GM12878 (cell line): ENCODE data around the gene CIB4. TPM values are rescaled to one million over a fixed set of nuclear protein-coding genes. Genes with fewer than 3 reads are reported as not detected.

ENCODE experiments used
- ATAC-seq: fragments of 200-7000 bp; cut with Tn5 transposase; 3 replicates; pipeline ENCODE4 v1.9.1; 2020; ENCODE audit warnings: mild to moderate bottlenecking, moderate library complexity
- BruUV-seq: library from RNA; stranded (reverse); fragments of 400-500 nt; replicated peaks from 2 replicates; lab custom pipeline; 2021; lab: Mats Ljungman, UMichigan
- CTCF ChIA-PET: fragments of 300-600 bp; sonication (Branson Sonifier 250); formaldehyde crosslinking; extraction: SDS; loops from one replicate; lab custom pipeline; 2021; ENCODE audit warnings: inconsistent platforms; lab: Yijun Ruan, JAX
- POLR2A ChIA-PET: fragments of 350-600 bp; formaldehyde crosslinking; extraction: SDS; loops from one replicate; lab custom pipeline; 2021; ENCODE audit warnings: inconsistent platforms; lab: Charles Lee
- RAD21 ChIA-PET: fragments of 300-600 bp; sonication (Branson Sonifier 250); formaldehyde crosslinking; loops from one replicate; lab custom pipeline; 2023; ENCODE audit warnings: antibody characterized with exemption; ENCODE audit not compliant: unreplicated experiment; lab: Charles Lee
- SMC1A ChIA-PET: fragments of 300-600 bp; sonication (Branson Sonifier 250); formaldehyde crosslinking; loops from one replicate; lab custom pipeline; 2023; ENCODE audit not compliant: unreplicated experiment, uncharacterized antibody; lab: Charles Lee
- DNase-seq: peaks from one replicate; pipeline ENCODE4 v3.0.0-alpha.2; 2011; ENCODE audit warnings: low read depth, low spot score
- FAIRE-seq: peaks from 3 replicates; lab custom pipeline; 2011; peaks lifted over from hg19 to GRCh38; lab: Jason Lieb, UNC
- H2AFZ ChIP-seq: 2 replicates; pipeline ENCODE4 v1.6.0; 2011; ENCODE audit warnings: low read depth, low read length, control low read depth; ENCODE audit not compliant: control insufficient read depth
- H3K27ac ChIP-seq: 2 replicates; pipeline ENCODE4 v1.5.1; 2011; ENCODE audit warnings: control low read depth; ENCODE audit not compliant: control insufficient read depth, insufficient read depth
- H3K27me3 ChIP-seq, 2 experiments: replicated peaks in 1 of 2; 2 replicates each; pipeline versions ENCODE4 v1.6.0 to v1.6.1; 2011; ENCODE audit warnings: low read length in 1 of 2; ENCODE audit not compliant: control insufficient read depth in 2 of 2, insufficient read depth in 2 of 2
- H3K36me3 ChIP-seq, 2 experiments: 2 replicates each; pipeline ENCODE4 v1.5.1; 2011; ENCODE audit warnings: low read length in 1 of 2; ENCODE audit not compliant: control insufficient read depth in 2 of 2, insufficient read depth in 2 of 2
- H3K4me1 ChIP-seq: 2 replicates; pipeline ENCODE4 v1.6.1; 2011; ENCODE audit warnings: mild to moderate bottlenecking, low read length, moderate library complexity, mixed read lengths; ENCODE audit not compliant: control insufficient read depth, insufficient read depth
- H3K4me2 ChIP-seq: 2 replicates; pipeline ENCODE4 v1.6.0; 2011; ENCODE audit warnings: control low read depth; ENCODE audit not compliant: control insufficient read depth, insufficient read depth
- H3K4me3 ChIP-seq: fragments of 200-600 bp; sonication (generic); 2 replicates; pipeline ENCODE4 v1.5.1; 2016
- H3K79me2 ChIP-seq: 2 replicates; pipeline ENCODE4 v1.6.0; 2011; ENCODE audit warnings: low read length; ENCODE audit not compliant: control insufficient read depth, insufficient read depth
- H3K9ac ChIP-seq: 2 replicates; pipeline ENCODE4 v1.8.0; 2011; ENCODE audit warnings: low read length, control low read depth, mixed read lengths; ENCODE audit not compliant: control insufficient read depth, insufficient read depth
- H3K9me3 ChIP-seq: replicated peaks from 3 replicates; pipeline ENCODE4 v1.5.1; 2011; ENCODE audit warnings: mild to moderate bottlenecking, low read length; ENCODE audit not compliant: control insufficient read depth, insufficient read depth
- H4K20me1 ChIP-seq: 2 replicates; pipeline ENCODE4 v1.6.0; 2011; ENCODE audit not compliant: control insufficient read depth, insufficient read depth
- CHD1 ChIP-seq: IDR thresholded peaks from 2 replicates; pipeline ENCODE4 v1.6.1; 2012; ENCODE audit warnings: low read depth, low read length, improper control_type of control experiment
- EP300 ChIP-seq, 2 experiments: fragments of 150-350 bp in 1 of 2; IDR thresholded peaks; 2 replicates each; pipeline ENCODE4 v1.6.1; 2011 to 2012; ENCODE audit warnings: low read depth in 2 of 2, low read length in 2 of 2, borderline replicate concordance in 1 of 2, improper control_type of control experiment in 1 of 2, inconsistent platforms in 1 of 2; ENCODE audit not compliant: control insufficient read depth in 1 of 2
- NRF1 ChIP-seq: conservative IDR thresholded peaks from 2 replicates; pipeline ENCODE4 v1.6.1; 2011; ENCODE audit warnings: mild to moderate bottlenecking, low read depth, low read length, improper control_type of control experiment
- RELA ChIP-seq: fragments of 450-650 bp; IDR thresholded peaks from 2 replicates; pipeline ENCODE4 v1.8.0; 2014; ENCODE audit warnings: borderline replicate concordance; ENCODE audit not compliant: partially characterized antibody
- ZBTB33 ChIP-seq: fragments of 450-650 bp; IDR thresholded peaks from 2 replicates; pipeline ENCODE4 v1.6.1; 2017; ENCODE audit warnings: mild to moderate bottlenecking
- WGBS: methylation state at CpG from one replicate; pipeline ENCODE4 v1.1.6; 2016; ENCODE audit warnings: low lambda C conversion rate; ENCODE audit not compliant: insufficient replicate concordance, insufficient coverage; ENCODE audit errors: missing lambda C conversion rate; 5-methylcytosine and 5-hydroxymethylcytosine counted together
- in situ Hi-C: fragments of 300-500 bp; cut with MboI; formaldehyde crosslinking; loops from 9 replicates; pipeline ENCODE4 v1.14.3; 2018; ENCODE audit warnings: mixed read lengths
- intact Hi-C: fragments of 100-400 bp; cut with micrococcal nuclease; formaldehyde crosslinking; loops from one replicate; pipeline ENCODE4 v1.14.2; 2022; ENCODE audit not compliant: unreplicated experiment
- polyA plus RNA-seq, 11 experiments: library from polyadenylated mRNA; depleted of rRNA in 4 of 11; unstranded in 6 of 11; stranded (reverse) in 5 of 11; fragments of >200 nt; fragmentation: Nextera tagmentation in 4 of 11; fragmentation: Illumina TruSeq in 1 of 11; extraction: Ambion mirVana in 4 of 11; extraction: Trizol in 1 of 11; gene quantifications; 1 replicate in 1 of 11; 2 replicates in 10 of 11; pipeline versions ENCODE4 v1.2.1 to v1.2.3, GENCODE V29; 2011 to 2016; ENCODE audit warnings: inconsistent platforms in 2 of 11, missing spikeins in 2 of 11, low read depth in 1 of 11
- total RNA-seq, 4 experiments: library from RNA; depleted of rRNA in 3 of 4; stranded (reverse); fragments of >200 nt in 3 of 4; fragmentation: Illumina TruSeq in 1 of 4; extraction: Trizol in 1 of 4; gene quantifications; 2 replicates each; pipeline versions ENCODE4 v1.2.1 to v1.2.3, GENCODE V29; 2013 to 2021
- TF ChIP-seq, protein P1 (sequence below): fragments of 450-650 bp; formaldehyde crosslinking; IDR thresholded peaks from 2 replicates; pipeline ENCODE4 v1.5.0; 2022; ENCODE audit warnings: mild to moderate bottlenecking, missing genetic modification characterization

The CIB4 gene
- total and polyA plus RNA-seq, 10 of the 15 experiments (the other 5 are each of a cell fraction or from before 2014, with no cell fraction given) = not detected

DNA sequence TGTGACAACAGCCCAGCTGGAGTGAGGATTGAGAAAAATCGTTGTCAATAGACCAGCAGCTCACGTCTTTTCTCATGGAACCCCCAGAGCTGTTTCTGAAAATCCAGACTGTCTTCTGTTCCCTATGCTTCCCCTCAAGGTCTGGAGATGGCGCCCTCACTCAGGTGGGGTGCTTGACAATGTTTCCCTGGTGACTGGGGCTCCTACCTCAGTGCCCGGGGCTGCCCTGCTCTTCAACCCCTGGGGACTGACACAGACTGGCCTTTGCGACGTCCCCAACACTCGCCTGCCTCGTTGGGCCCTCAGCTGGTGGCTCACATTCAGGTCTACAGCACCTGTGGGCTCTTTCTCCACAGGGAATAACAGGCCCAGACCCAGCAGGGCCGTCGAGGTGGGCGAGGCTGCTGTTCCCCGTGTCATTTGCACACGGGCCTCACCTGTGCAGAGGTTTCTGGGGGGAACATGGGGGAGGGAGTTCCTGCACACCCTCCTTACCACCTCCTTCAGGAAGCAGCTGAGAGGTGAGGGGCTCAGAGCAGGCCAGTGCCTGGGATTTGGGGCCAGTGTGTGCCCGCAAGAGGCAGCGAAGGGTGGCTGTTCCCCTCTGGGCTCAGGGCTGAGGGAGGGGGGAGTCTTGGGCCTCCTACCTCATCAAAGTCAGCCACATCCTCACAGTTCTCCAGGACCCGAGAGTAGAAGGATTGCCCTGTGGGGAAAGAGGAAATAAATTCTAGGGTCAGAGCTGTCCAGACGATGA, 103.9 kb downstream of the CIB4 start:
- Histone ChIP-seq H3K27me3 (peaks cover 0 to 1% of the 10 kb centered on the region in 2 experiments), H4K20me1 (no peaks in the 10 kb centered on the region), H3K27ac (no peak overlapping the region), H3K79me2 (no peaks in the 10 kb centered on the region), H3K9ac (no peak overlapping the region), H3K4me3 (no peak overlapping the region), H3K36me3 (no peaks in the 10 kb centered on the region), H3K9me3 (no peaks in the 10 kb centered on the region), H2AFZ (no peak overlapping the region), H3K4me2 (no peak overlapping the region), H3K4me1 (no peaks in the 10 kb centered on the region)
- ChIA-PET SMC1A (no interaction called here), POLR2A (no interaction called here), CTCF (no interaction called here), RAD21 (no interaction called here)
- ATAC-seq (no peak), FAIRE-seq (no peak), DNase-seq (no peak)
- no TSS peak for BruUV-seq
- no peak for TF ChIP-seq ZBTB33
- no peak for TF ChIP-seq EP300 (IDR thresholded peaks at IDR 0.05; ENCODE audit: borderline replicate concordance in 1 of 2, control insufficient read depth in 1 of 2, low read depth in 2 of 2, low read length in 2 of 2)
- TF ChIP-seq NRF1 = no peak
- TF ChIP-seq CHD1 = no peak
- TF ChIP-seq RELA = no peak
- TF ChIP-seq, protein P1, sequence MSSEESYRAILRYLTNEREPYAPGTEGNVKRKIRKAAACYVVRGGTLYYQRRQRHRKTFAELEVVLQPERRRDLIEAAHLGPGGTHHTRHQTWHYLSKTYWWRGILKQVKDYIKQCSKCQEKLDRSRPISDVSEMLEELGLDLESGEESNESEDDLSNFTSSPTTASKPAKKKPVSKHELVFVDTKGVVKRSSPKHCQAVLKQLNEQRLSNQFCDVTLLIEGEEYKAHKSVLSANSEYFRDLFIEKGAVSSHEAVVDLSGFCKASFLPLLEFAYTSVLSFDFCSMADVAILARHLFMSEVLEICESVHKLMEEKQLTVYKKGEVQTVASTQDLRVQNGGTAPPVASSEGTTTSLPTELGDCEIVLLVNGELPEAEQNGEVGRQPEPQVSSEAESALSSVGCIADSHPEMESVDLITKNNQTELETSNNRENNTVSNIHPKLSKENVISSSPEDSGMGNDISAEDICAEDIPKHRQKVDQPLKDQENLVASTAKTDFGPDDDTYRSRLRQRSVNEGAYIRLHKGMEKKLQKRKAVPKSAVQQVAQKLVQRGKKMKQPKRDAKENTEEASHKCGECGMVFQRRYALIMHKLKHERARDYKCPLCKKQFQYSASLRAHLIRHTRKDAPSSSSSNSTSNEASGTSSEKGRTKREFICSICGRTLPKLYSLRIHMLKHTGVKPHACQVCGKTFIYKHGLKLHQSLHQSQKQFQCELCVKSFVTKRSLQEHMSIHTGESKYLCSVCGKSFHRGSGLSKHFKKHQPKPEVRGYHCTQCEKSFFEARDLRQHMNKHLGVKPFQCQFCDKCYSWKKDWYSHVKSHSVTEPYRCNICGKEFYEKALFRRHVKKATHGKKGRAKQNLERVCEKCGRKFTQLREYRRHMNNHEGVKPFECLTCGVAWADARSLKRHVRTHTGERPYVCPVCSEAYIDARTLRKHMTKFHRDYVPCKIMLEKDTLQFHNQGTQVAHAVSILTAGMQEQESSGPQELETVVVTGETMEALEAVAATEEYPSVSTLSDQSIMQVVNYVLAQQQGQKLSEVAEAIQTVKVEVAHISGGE (CRISPR knock-in tag) = no peak
- intact Hi-C loops (no loop called here), in situ Hi-C loops (no loop called here)
- 21% methylated on average over 17 of the region's 17 CpGs for WGBS
